GM12892 (cell line): Measurements from ENCODE around the gene LAMP1. TPM values are rescaled to one million over a fixed set of nuclear protein-coding genes. Genes with fewer than 3 reads are reported as not detected.
A peak's percentile ranks its signal among the peaks of the same experiment; 100 is the strongest.
"Not testable (repeated sequence)": the region's sequence is repeated elsewhere in the genome, so short reads cannot be mapped to it uniquely, and the experiment has no call there.

Experiments
- DNase-seq: peaks from one replicate; pipeline ENCODE4 v3.0.0; 2011; ENCODE audit not compliant: insufficient read length
- FAIRE-seq: peaks from 2 replicates; lab custom pipeline; 2011; peaks lifted over from hg19 to GRCh38; lab: Jason Lieb, UNC
- POLR2A ChIP-seq: IDR thresholded peaks from 2 replicates; pipeline ENCODE4 v1.6.1; 2011; ENCODE audit warnings: low read depth, low read length, control low read depth
- POLR2AphosphoS5 ChIP-seq: IDR thresholded peaks from 2 replicates; pipeline ENCODE4 v1.6.1; 2011; ENCODE audit warnings: low read depth, low read length, control low read depth
- TAF1 ChIP-seq: IDR thresholded peaks from 2 replicates; pipeline ENCODE4 v1.6.1; 2011; ENCODE audit warnings: low read depth, mild to moderate bottlenecking, control low read depth, low read length, borderline replicate concordance
- polyA plus RNA-seq: library from polyadenylated mRNA; unstranded; fragments of >200 nt; gene quantifications from one replicate; pipeline ENCODE4 v1.2.1, GENCODE V29; 2012; ENCODE audit warnings: missing spikeins, inconsistent platforms; ENCODE audit not compliant: missing spikeins

The LAMP1 gene
- 32.8 TPM for polyA plus RNA-seq

GRCh38 chr13:113296823-113297369, at the start of gene LAMP1:
LAMP1 (plus strand) TSS chr13:113297239; CDS start chr13:113297435, 196 bp downstream.
- TF ChIP-seq TAF1 (peak; percentile 50), POLR2AphosphoS5 (no peak), POLR2A (peak; percentile 58; the same call in 1 of the 2 replicates)
- peak; percentile 96 for DNase-seq
- peak; percentile 99 for FAIRE-seq

GRCh38 chr13:113252516-113253095, 44.4 kb upstream of the LAMP1 start:
- FAIRE-seq (no peak), DNase-seq (no peak)
- TF ChIP-seq POLR2AphosphoS5, result no peak
- TF ChIP-seq TAF1, result no peak
- TF ChIP-seq POLR2A, result no peak

GRCh38 chr13:113257908-113258307, 39.1 kb upstream of the LAMP1 start:
- not testable (repeated sequence) for FAIRE-seq, DNase-seq

- no peak for TF ChIP-seq TAF1
- no peak for TF ChIP-seq POLR2A
- no peak for TF ChIP-seq POLR2AphosphoS5
- FAIRE-seq (no peak), DNase-seq (no peak)
Measured at GRCh38 chr13:113258321-113259054, 38.6 kb upstream of the LAMP1 start.

GRCh38 chr13:113260996-113261395, 36.0 kb upstream of the LAMP1 start:
- DNase-seq (no peak), FAIRE-seq (no peak)
- TF ChIP-seq POLR2A (no peak), TAF1 (no peak), POLR2AphosphoS5 (no peak)

GRCh38 chr13:113263016-113263415, 34.0 kb upstream of the LAMP1 start:
- not testable (repeated sequence) for FAIRE-seq, DNase-seq

GRCh38 chr13:113267642-113268405, 29.2 kb upstream of the LAMP1 start:
- FAIRE-seq, result no peak

GRCh38 chr13:113272031-113272430, 25.0 kb upstream of the LAMP1 start:
- DNase-seq (no peak), FAIRE-seq (no peak)
- TF ChIP-seq TAF1, result no peak
- TF ChIP-seq POLR2A, result no peak

More at GRCh38 chr13:113267642-113268405, 29.2 kb upstream of the LAMP1 start:
- TF ChIP-seq TAF1, result no peak
- no peak for TF ChIP-seq POLR2AphosphoS5
- TF ChIP-seq POLR2A, result no peak
- DNase-seq, result no peak

- DNase-seq (no peak), FAIRE-seq (no peak)
- TF ChIP-seq POLR2AphosphoS5, result no peak
- TF ChIP-seq POLR2A, result no peak
- no peak for TF ChIP-seq TAF1
Measured at GRCh38 chr13:113272701-113273181, 24.3 kb upstream of the LAMP1 start.

- DNase-seq (no peak), FAIRE-seq (no peak)
- TF ChIP-seq POLR2A (no peak), TAF1 (no peak), POLR2AphosphoS5 (no peak)
Measured at GRCh38 chr13:113273321-113273720, 23.7 kb upstream of the LAMP1 start.

- FAIRE-seq (no peak), DNase-seq (no peak)
- no peak for TF ChIP-seq POLR2A
- no peak for TF ChIP-seq TAF1
- TF ChIP-seq POLR2AphosphoS5, result no peak
Measured at GRCh38 chr13:113273851-113274590, 23.0 kb upstream of the LAMP1 start.
